ENCODE results near the gene TNFSF13. TPM values are rescaled to one million over a fixed set of nuclear protein-coding genes. Genes with fewer than 3 reads are reported as not detected.

TNFSF13 gene
- total and polyA plus RNA-seq, 8 donors, result 13.5 to 87.4 (median 20.8) TPM

Other genes starting within 250 kb of the TNFSF13 start
Only the 30 nearest of the 31 such genes appear.
- 10 to 100 TPM; 27.8 to 35.2 TPM for gene NEURL4, start 229.4 kb upstream of the TNFSF13 start, total RNA-seq
- gene NEURL4, start 229.4 kb upstream of the TNFSF13 start, polyA plus RNA-seq (ENCODE audit: insufficient read length in 6 of 6), result 10 to 100 TPM; 22.2 to 36.8 (median 27.9) TPM
- gene ACAP1, start 222.2 kb upstream of the TNFSF13 start, total RNA-seq, result 10 to 100 TPM in 1 of 2 donors, 1 to 10 TPM in 1; 9.9 to 51.4 TPM
- gene ACAP1, start 222.2 kb upstream of the TNFSF13 start, polyA plus RNA-seq (ENCODE audit: insufficient read length in 6 of 6), result 10 to 100 TPM in 2 of 6 donors, 1 to 10 TPM in 4; 6.7 to 11.3 (median 8.1) TPM
- gene KCTD11, start 206.6 kb upstream of the TNFSF13 start, total RNA-seq, result 10 to 100 TPM; 10.3 to 10.7 TPM
- 10 to 100 TPM in 3 of 6 donors, 1 to 10 TPM in 3; 8.3 to 13.1 (median 9.9) TPM for gene KCTD11, start 206.6 kb upstream of the TNFSF13 start, polyA plus RNA-seq (ENCODE audit: insufficient read length in 6 of 6)
- gene TMEM95, start 203.6 kb upstream of the TNFSF13 start, total RNA-seq, result not detected
- not detected for gene TMEM95, start 203.6 kb upstream of the TNFSF13 start, polyA plus RNA-seq (ENCODE audit: insufficient read length in 6 of 6)
- gene TNK1, start 177.7 kb upstream of the TNFSF13 start, total RNA-seq, result 1 to 10 TPM; 6.1 to 6.4 TPM
- 1 to 10 TPM; 5.3 to 8.7 (median 6.4) TPM for gene TNK1, start 177.7 kb upstream of the TNFSF13 start, polyA plus RNA-seq (ENCODE audit: insufficient read length in 6 of 6)
- gene PLSCR3, start 164.2 kb upstream of the TNFSF13 start, total RNA-seq, result 10 to 100 TPM; 42.0 to 42.7 TPM
- 10 to 100 TPM; 46.0 to 62.5 (median 57.7) TPM for gene PLSCR3, start 164.2 kb upstream of the TNFSF13 start, polyA plus RNA-seq (ENCODE audit: insufficient read length in 6 of 6)
- gene TMEM256, start 154.7 kb upstream of the TNFSF13 start, total RNA-seq, result 10 to 100 TPM; 50.7 to 56.0 TPM
- 10 to 100 TPM; 70.7 to 75.7 (median 72.5) TPM for gene TMEM256, start 154.7 kb upstream of the TNFSF13 start, polyA plus RNA-seq (ENCODE audit: insufficient read length in 6 of 6)
- 10 to 100 TPM; 14.8 to 20.1 TPM for gene NLGN2, start 150.9 kb upstream of the TNFSF13 start, total RNA-seq
- 10 to 100 TPM; 25.3 to 34.4 (median 30.1) TPM for gene NLGN2, start 150.9 kb upstream of the TNFSF13 start, polyA plus RNA-seq (ENCODE audit: insufficient read length in 6 of 6)
- gene SPEM1, start 138.4 kb upstream of the TNFSF13 start, total RNA-seq, result not detected
- not detected for gene SPEM1, start 138.4 kb upstream of the TNFSF13 start, polyA plus RNA-seq (ENCODE audit: insufficient read length in 6 of 6)
- not detected for gene SPEM2, start 133.1 kb upstream of the TNFSF13 start, total RNA-seq
- gene SPEM2, start 133.1 kb upstream of the TNFSF13 start, polyA plus RNA-seq (ENCODE audit: insufficient read length in 6 of 6), result not detected
- gene SPEM3, start 129.9 kb upstream of the TNFSF13 start, total RNA-seq, result not detected
- gene SPEM3, start 129.9 kb upstream of the TNFSF13 start, polyA plus RNA-seq (ENCODE audit: insufficient read length in 6 of 6), result not detected
- gene TMEM102, start 123.3 kb upstream of the TNFSF13 start, total RNA-seq, result 1 to 10 TPM; 7.2 to 9.6 TPM
- 1 to 10 TPM; 2.1 to 3.3 (median 2.6) TPM for gene TMEM102, start 123.3 kb upstream of the TNFSF13 start, polyA plus RNA-seq (ENCODE audit: insufficient read length in 6 of 6)
- gene FGF11, start 119.2 kb upstream of the TNFSF13 start, total RNA-seq, result 1 to 10 TPM in 1 of 2 donors, under 1 TPM in 1; 0.97 to 1.7 TPM
- gene FGF11, start 119.2 kb upstream of the TNFSF13 start, polyA plus RNA-seq (ENCODE audit: insufficient read length in 6 of 6), result 1 to 10 TPM; 1.7 to 2.8 (median 2.3) TPM
- 10 to 100 TPM; 10.6 to 12.1 TPM for gene CHRNB1, start 113.7 kb upstream of the TNFSF13 start, total RNA-seq
- gene CHRNB1, start 113.7 kb upstream of the TNFSF13 start, polyA plus RNA-seq (ENCODE audit: insufficient read length in 6 of 6), result 10 to 100 TPM in 2 of 6 donors, 1 to 10 TPM in 4; 7.0 to 10.3 (median 9.6) TPM
- gene ZBTB4, start 79.1 kb upstream of the TNFSF13 start, total RNA-seq, result 10 to 100 TPM; 46.2 to 63.2 TPM
- 10 to 100 TPM; 39.7 to 49.7 (median 42.8) TPM for gene ZBTB4, start 79.1 kb upstream of the TNFSF13 start, polyA plus RNA-seq (ENCODE audit: insufficient read length in 6 of 6)
- gene SLC35G6, start 77.3 kb upstream of the TNFSF13 start, total RNA-seq, result not detected
- gene SLC35G6, start 77.3 kb upstream of the TNFSF13 start, polyA plus RNA-seq (ENCODE audit: insufficient read length in 6 of 6), result under 1 TPM; 0.17 to 0.35 (median 0.35) TPM
- gene POLR2A, start 74.4 kb upstream of the TNFSF13 start, total RNA-seq, result 100 to 1,000 TPM in 1 of 2 donors, 10 to 100 TPM in 1; 90.8 to 116 TPM
- 100 to 1,000 TPM in 4 of 6 donors, 10 to 100 TPM in 2; 97.2 to 118 (median 109) TPM for gene POLR2A, start 74.4 kb upstream of the TNFSF13 start, polyA plus RNA-seq (ENCODE audit: insufficient read length in 6 of 6)
- 10 to 100 TPM; 48.5 to 50.5 TPM for gene TNFSF12, start 9.7 kb upstream of the TNFSF13 start, total RNA-seq
- 10 to 100 TPM; 23.6 to 30.7 (median 28.4) TPM for gene TNFSF12, start 9.7 kb upstream of the TNFSF13 start, polyA plus RNA-seq (ENCODE audit: insufficient read length in 6 of 6)
- gene SENP3, start 3.2 kb downstream of the TNFSF13 start, total RNA-seq, result 10 to 100 TPM; 43.5 to 48.6 TPM
- 10 to 100 TPM; 61.9 to 72.5 (median 69.5) TPM for gene SENP3, start 3.2 kb downstream of the TNFSF13 start, polyA plus RNA-seq (ENCODE audit: insufficient read length in 6 of 6)
- 100 to 1,000 TPM; 305 to 427 TPM for gene CD68, start 20.9 kb downstream of the TNFSF13 start, total RNA-seq
- gene CD68, start 20.9 kb downstream of the TNFSF13 start, polyA plus RNA-seq (ENCODE audit: insufficient read length in 6 of 6), result 10 to 100 TPM; 23.1 to 35.7 (median 30.5) TPM
- gene MPDU1, start 25.1 kb downstream of the TNFSF13 start, total RNA-seq, result 10 to 100 TPM; 81.4 to 87.5 TPM
- 10 to 100 TPM; 77.8 to 96.1 (median 85.8) TPM for gene MPDU1, start 25.1 kb downstream of the TNFSF13 start, polyA plus RNA-seq (ENCODE audit: insufficient read length in 6 of 6)
- gene SOX15, start 31.3 kb downstream of the TNFSF13 start, total RNA-seq, result under 1 TPM in 1 of 2 donors, not detected in 1; 0.31 TPM
- gene SOX15, start 31.3 kb downstream of the TNFSF13 start, polyA plus RNA-seq (ENCODE audit: insufficient read length in 6 of 6), result 1 to 10 TPM; 1.5 to 2.0 (median 1.9) TPM
- gene FXR2, start 56.1 kb downstream of the TNFSF13 start, total RNA-seq, result 10 to 100 TPM; 30.6 to 34.6 TPM
- gene FXR2, start 56.1 kb downstream of the TNFSF13 start, polyA plus RNA-seq (ENCODE audit: insufficient read length in 6 of 6), result 10 to 100 TPM; 35.9 to 47.5 (median 40.5) TPM
- 10 to 100 TPM; 59.8 to 77.3 TPM for gene SAT2, start 69.1 kb downstream of the TNFSF13 start, total RNA-seq
- 10 to 100 TPM; 78.2 to 95.9 (median 87.2) TPM for gene SAT2, start 69.1 kb downstream of the TNFSF13 start, polyA plus RNA-seq (ENCODE audit: insufficient read length in 6 of 6)
- under 1 TPM in 1 of 2 donors, not detected in 1; 0.50 TPM for gene SHBG, start 71.4 kb downstream of the TNFSF13 start, total RNA-seq
- 1 to 10 TPM in 5 of 6 donors, under 1 TPM in 1; 0.72 to 2.2 (median 1.3) TPM for gene SHBG, start 71.4 kb downstream of the TNFSF13 start, polyA plus RNA-seq (ENCODE audit: insufficient read length in 6 of 6)
- gene ATP1B2, start 92.2 kb downstream of the TNFSF13 start, total RNA-seq, result 1 to 10 TPM in 1 of 2 donors, under 1 TPM in 1; 0.68 to 2.4 TPM
- gene ATP1B2, start 92.2 kb downstream of the TNFSF13 start, polyA plus RNA-seq (ENCODE audit: insufficient read length in 6 of 6), result 10 to 100 TPM; 23.2 to 31.3 (median 28.7) TPM
- gene TP53, start 128.7 kb downstream of the TNFSF13 start, total RNA-seq, result 10 to 100 TPM; 50.9 to 54.3 TPM
- 10 to 100 TPM; 77.9 to 90.4 (median 82.3) TPM for gene TP53, start 128.7 kb downstream of the TNFSF13 start, polyA plus RNA-seq (ENCODE audit: insufficient read length in 6 of 6)
- gene WRAP53, start 129.7 kb downstream of the TNFSF13 start, total RNA-seq, result 10 to 100 TPM in 1 of 2 donors, 1 to 10 TPM in 1; 9.4 to 10.6 TPM
- gene WRAP53, start 129.7 kb downstream of the TNFSF13 start, polyA plus RNA-seq (ENCODE audit: insufficient read length in 6 of 6), result 10 to 100 TPM; 13.3 to 16.0 (median 14.0) TPM
- gene EFNB3, start 146.5 kb downstream of the TNFSF13 start, total RNA-seq, result 1 to 10 TPM; 1.2 to 3.1 TPM
- 10 to 100 TPM; 23.4 to 34.1 (median 32.1) TPM for gene EFNB3, start 146.5 kb downstream of the TNFSF13 start, polyA plus RNA-seq (ENCODE audit: insufficient read length in 6 of 6)
- 1 to 10 TPM in 1 of 2 donors, under 1 TPM in 1; 0.67 to 3.4 TPM for gene DNAH2, start 159.0 kb downstream of the TNFSF13 start, total RNA-seq
- 1 to 10 TPM; 1.2 to 4.5 (median 2.6) TPM for gene DNAH2, start 159.0 kb downstream of the TNFSF13 start, polyA plus RNA-seq (ENCODE audit: insufficient read length in 6 of 6)